PC-3 (cell line): ENCODE data around the gene ANK3.

Experiments used
- EZH2 ChIP-seq: fragments of 300-600 bp; sonication (generic); IDR thresholded peaks from one replicate; pipeline ENCODE4 v1.6.1; 2017; ENCODE audit warnings: antibody characterized with exemption, mild to moderate bottlenecking, low read length; ENCODE audit not compliant: unreplicated experiment
- TF ChIP-seq, protein P1 (sequence below): fragments of 300-600 bp; sonication (generic); conservative IDR thresholded peaks from 2 replicates; pipeline ENCODE4 v1.5.1; 2017; ENCODE audit warnings: antibody characterized with exemption, low read depth, mild to moderate bottlenecking, low read length

DNA sequence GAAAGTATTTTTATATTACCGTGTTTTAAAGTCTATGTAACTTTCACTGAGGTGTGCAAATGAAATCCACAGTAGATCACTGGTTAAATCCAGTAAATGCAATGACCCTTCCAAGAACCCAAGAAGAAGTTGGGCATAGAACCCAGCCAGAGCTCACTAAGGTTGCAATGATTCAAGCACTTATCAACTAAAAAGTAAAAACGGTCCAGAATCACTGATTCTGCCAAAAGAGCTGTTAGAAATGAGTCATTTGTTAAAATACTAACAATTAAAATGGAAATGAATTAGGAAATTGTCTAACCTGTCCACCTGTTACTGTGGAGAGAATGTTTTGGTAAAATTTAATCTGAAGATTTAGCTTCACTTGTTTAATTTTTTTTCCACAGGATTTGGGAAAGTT lies 74.4 kb downstream of the ANK3 start:
- TF ChIP-seq, protein P1, sequence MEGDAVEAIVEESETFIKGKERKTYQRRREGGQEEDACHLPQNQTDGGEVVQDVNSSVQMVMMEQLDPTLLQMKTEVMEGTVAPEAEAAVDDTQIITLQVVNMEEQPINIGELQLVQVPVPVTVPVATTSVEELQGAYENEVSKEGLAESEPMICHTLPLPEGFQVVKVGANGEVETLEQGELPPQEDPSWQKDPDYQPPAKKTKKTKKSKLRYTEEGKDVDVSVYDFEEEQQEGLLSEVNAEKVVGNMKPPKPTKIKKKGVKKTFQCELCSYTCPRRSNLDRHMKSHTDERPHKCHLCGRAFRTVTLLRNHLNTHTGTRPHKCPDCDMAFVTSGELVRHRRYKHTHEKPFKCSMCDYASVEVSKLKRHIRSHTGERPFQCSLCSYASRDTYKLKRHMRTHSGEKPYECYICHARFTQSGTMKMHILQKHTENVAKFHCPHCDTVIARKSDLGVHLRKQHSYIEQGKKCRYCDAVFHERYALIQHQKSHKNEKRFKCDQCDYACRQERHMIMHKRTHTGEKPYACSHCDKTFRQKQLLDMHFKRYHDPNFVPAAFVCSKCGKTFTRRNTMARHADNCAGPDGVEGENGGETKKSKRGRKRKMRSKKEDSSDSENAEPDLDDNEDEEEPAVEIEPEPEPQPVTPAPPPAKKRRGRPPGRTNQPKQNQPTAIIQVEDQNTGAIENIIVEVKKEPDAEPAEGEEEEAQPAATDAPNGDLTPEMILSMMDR: no peak
- TF ChIP-seq EZH2: no peak
